Measurements from ENCODE around the gene LPAR1.

The LPAR1 gene

DNA sequence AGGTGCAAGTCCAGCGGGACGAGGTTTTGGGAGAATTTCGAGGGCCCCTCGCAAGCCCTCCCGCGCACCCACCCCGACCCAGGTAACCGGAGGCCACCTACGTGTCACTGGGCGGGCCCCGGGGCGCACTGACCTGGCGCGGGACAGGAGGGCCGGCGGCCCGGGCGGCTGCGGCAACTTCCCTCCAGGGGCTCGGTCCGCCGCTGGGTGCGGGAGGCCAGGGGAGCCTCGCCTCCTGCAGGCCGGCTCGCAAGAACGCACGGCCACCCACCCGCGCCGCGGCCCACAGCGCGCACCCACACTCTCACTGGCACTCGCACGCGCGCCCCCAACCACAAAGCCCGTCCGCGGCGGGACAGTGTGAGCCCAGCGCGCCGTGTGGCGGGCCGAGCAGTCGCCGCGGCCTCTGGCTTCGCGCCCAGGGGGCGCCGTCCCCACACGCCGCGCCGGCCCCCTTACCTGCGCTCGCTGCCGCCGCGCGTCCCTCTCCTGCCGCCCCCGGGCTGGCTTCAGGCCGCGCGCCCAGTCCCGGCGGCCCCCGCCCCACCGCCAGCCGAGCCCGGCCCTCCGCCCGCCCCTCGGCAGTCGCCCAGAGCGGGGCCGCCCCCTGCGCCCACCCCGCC, 451 bp downstream of the LPAR1 start:
- no peak for DNase-seq (ENCODE audit: low read depth)

DNA sequence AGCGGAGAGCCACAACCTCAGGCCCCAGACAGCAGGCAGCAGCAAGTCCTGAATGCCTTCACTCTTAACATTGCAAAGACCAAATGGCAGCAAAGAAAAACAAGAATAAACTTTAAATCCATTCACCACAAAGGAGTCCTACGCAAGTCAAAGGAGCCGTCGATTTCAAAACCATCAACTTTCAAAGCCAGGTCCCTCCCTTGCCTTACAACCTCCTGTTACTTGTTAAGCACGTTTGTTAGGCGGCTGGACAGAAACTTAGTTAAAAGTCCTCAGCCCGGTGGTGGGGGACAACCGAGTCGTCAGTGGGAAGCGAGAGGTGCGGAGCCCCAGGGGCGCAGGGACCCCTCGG, 938 bp downstream of the LPAR1 start:
- DNase-seq (ENCODE audit: low read depth) = no peak

- no peak for DNase-seq (ENCODE audit: low read depth)
Observed at GRCh38 chr9:111036946-111037345, 1.3 kb downstream of the LPAR1 start.

- no peak for DNase-seq (ENCODE audit: low read depth)
Observed at GRCh38 chr9:111036429-111036789, 1.9 kb downstream of the LPAR1 start.

DNA sequence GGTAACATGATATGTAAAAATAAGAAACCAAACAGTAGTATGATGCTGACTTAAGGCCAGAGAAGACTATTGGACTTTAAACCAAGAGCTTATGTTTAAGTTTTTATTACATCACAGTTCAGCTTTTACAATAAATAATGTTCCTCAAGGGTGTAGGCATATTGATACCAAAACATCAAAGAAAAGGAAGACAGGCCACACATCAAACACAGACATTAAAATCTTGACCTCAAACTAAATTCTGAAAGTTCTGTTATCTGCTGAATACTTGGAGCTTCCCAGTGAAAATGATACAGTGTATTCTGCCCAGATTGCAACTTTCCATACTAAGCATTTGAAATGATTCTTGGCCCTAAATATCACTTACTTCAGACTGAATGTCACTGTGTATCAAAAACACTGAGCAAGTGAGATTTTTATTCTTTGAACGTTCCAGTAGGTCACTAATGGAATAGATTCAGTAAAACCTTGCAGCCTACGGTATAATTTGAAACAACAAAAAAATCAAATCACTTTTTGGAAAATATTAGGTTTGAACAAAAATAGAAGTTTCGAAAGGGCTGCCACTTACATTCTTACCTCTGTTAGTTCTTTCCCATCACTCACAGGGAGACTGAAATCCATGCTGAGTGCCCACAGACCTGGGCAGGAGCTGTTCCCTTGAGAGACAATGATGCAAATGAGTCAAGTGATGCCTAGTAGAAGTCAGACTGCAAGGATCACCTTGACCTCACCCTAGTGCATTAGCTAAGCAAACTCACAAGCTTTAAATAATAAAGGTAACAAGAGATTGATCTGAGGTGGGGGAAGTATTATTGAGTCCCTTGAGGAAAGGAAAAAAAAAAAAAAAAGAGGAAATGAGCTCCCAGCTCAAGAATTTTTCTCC, 2.5 kb downstream of the LPAR1 start:
- DNase-seq (ENCODE audit: low read depth) = no peak

- no peak for DNase-seq (ENCODE audit: low read depth)
Observed at GRCh38 chr9:111034898-111035539, 3.3 kb downstream of the LPAR1 start.

DNA sequence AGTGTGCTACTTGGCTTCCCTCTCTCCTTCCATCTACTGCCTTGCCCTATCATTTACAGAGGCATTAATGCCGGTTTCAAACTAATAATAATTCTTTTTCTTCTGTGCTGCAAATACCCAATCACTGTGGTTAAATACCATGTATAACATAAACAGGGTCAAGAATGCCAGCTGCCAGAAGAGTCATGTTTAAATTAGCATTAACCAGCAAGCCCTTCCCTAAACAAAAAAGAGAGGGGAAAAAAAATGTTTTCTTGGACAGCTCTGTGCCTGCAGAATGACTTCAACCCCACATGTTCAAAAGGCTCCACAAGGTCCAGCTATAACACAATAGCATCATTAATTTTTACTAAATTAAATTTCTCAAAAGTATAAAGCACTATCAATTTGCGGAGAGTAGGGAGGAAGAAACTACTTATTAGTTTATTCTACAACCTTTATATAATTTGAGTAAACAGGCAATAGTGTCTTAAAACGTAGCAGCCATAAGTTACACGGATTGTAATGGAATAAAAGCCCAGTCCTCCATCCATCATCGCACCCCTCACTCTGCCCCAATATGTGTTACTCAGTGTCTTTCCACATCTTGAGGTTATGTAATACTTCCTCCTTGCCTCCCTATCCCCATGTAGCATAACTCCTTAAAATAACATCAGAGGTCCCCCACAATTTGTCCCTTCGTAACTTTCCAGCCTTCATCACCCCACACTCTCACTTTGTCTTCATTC, 3.9 kb downstream of the LPAR1 start:
- no peak for DNase-seq (ENCODE audit: low read depth)

GRCh38 chr9:111030492-111030891, 7.8 kb downstream of the LPAR1 start:
- no peak for DNase-seq (ENCODE audit: low read depth)

DNA sequence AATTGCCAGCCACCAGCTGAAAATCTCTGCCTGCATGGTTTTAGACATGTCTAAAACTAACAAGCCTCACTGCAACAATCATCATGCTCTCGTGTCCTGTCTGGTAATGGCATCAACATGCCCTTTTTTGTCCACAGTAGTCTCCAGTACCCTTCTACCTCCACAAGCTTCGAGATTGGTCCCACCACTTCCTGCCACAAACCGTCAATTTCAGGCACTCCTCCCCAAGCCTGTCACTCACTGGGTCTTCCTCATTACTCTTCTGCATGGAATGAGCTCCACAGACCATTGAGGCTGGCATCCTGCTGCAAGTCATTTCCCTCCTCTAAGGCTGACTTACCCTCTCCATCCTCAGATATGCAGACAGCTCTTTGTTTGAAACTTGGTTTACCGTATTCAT, 9.0 kb downstream of the LPAR1 start:
- no peak for DNase-seq (ENCODE audit: low read depth)

DNA sequence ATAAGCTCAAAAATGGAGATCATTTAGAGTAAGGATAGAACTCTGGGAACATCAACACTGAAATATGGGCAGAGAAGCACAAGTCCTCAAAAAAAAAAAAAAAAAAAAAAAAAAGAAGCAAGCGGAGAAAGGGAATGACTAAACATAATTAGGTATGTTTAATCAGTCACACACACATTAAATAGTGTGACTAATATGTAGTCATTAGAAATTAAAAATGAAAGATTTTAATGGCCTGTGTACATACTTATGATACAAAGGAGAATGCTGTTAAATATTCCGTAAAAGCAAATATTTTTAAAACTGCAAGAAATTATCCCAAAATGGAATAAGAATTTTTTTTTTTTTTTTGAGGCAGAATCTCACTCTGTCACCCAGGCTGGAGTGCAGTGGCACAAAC, 10.5 kb downstream of the LPAR1 start:
- no peak for DNase-seq (ENCODE audit: low read depth)

DNA sequence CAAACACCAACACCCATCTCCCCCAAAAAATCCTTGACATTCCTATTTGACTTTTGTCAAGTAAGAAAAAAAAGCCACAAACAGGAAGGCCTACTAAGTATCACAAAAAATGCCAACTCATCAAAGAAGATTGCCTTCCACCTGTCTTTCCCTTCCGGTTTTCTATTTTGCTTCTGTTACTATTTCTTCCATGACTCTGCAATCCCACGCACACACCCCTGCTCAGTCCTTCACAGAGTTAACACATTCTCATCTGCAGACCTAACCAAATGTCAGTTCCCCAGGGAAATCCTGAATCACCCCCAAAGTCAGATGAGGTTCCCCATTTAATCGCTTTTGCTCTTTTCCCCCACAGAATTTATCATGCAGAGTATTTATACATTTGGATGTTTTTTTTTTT, 15.1 kb downstream of the LPAR1 start:
- no peak for DNase-seq (ENCODE audit: low read depth)

GRCh38 chr9:111020594-111020993, 17.7 kb downstream of the LPAR1 start:
- DNase-seq (ENCODE audit: low read depth) = no peak

GRCh38 chr9:111016426-111017045, 21.7 kb downstream of the LPAR1 start:
- no peak for DNase-seq (ENCODE audit: low read depth)

- DNase-seq (ENCODE audit: low read depth) = no peak
Observed at GRCh38 chr9:111016016-111016415, 22.3 kb downstream of the LPAR1 start.

GRCh38 chr9:111013707-111014106, 24.6 kb downstream of the LPAR1 start:
- DNase-seq (ENCODE audit: low read depth) = no peak

GRCh38 chr9:111013250-111013649, 25.0 kb downstream of the LPAR1 start:
- no peak for DNase-seq (ENCODE audit: low read depth)

GRCh38 chr9:111008158-111009075, 29.9 kb downstream of the LPAR1 start:
- no peak for DNase-seq (ENCODE audit: low read depth)

GRCh38 chr9:111005746-111006470, 32.4 kb downstream of the LPAR1 start:
- no peak for DNase-seq (ENCODE audit: low read depth)

- no peak for DNase-seq (ENCODE audit: low read depth)
Observed at GRCh38 chr9:111004936-111005335, 33.3 kb downstream of the LPAR1 start.

DNA sequence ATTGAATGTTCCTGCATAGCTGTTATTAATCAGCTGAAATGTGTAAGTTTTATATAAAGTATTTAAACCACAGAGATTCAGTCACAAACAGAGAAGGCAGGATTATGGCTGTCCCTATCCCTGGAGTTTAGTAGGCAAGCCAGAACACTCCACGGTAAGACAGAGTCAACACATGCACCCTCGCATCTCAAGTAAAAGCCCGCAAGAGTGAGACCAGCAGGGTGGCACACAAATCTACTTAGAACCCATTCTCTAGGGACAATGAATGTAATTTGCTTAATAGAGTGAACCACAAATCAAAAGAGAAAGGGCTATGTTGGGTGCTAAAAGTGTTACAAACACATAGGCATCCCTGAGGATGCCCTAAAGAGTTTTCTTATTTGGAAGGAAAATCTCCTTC, 35.1 kb downstream of the LPAR1 start:
- no peak for DNase-seq (ENCODE audit: low read depth)
